HTERT RPE-1 (cell line): ENCODE data around the gene TELO2.

Experiments
- in situ Hi-C: fragments of 300-500 bp; cut with MboI; formaldehyde crosslinking; loops from 4 replicates; pipeline ENCODE4 v1.14.3; 2020; ENCODE audit warnings: low sequenced_read_pairs

TELO2 gene

DNA sequence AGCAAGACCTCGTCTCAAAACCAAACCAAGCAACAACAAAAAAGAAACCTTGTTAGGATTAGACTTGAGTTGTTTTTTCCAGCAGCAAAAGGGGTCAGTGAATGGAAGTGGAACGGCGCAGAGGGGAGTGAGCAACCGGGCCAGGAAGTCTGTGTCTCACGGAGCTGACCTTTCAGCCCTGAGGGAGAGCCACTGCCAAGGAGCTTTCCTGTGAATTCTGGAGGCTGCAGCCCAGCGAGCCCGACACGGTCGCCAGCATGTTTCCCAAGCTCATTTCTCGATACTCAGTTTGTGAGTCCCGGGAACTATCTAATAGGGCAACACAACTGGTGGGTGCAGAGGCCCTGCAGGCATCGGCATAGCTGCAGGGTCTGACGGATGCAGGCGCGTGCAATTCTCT is 19.6 kb downstream of the TELO2 start:
- in situ Hi-C loops, result no loop called here

DNA sequence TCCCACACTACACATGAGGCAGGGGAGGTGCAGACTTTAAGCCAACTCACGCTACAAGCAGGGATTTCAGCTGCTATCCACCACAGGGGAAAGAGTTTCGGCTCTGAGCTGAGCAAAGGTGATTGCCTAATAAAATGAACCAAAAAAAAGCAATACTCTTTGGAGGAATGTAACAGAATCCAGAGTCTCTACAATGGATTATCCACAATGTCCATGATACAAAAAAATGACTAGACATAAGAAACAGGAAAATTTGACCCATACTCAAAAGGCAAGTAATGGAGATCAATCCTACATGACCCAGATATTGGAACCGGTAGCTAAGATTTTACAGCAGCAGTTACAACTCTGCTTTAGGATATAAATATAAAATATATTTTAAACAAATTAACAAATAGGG is 21.3 kb downstream of the TELO2 start:
- in situ Hi-C loops, result no loop called here

DNA sequence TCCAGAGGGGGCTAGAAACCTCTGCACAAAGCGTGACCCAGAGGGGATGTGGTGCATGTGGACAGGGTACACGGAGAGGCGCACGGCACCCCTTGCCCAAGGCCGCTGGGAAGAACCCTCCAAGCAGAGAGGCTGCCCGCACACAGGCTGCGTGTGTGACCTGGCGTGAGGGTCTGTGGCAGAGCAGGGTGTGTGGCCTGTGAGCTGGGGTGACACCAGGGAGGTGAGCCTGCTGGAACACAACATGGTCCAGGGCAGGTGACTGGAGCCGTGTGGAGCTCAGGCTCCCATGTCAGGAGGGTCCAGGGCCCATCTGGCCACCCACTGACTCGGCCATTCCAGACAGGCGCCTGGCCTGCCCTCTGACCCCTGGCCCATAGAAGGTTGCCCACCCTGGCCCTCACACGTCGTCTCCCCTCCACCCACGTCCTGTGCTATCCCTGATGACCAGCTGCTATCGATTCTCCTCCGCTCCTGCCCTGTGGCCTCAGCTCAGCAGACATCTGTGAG is 25.5 kb downstream of the TELO2 start:
- in situ Hi-C loops, result no loop called here

DNA sequence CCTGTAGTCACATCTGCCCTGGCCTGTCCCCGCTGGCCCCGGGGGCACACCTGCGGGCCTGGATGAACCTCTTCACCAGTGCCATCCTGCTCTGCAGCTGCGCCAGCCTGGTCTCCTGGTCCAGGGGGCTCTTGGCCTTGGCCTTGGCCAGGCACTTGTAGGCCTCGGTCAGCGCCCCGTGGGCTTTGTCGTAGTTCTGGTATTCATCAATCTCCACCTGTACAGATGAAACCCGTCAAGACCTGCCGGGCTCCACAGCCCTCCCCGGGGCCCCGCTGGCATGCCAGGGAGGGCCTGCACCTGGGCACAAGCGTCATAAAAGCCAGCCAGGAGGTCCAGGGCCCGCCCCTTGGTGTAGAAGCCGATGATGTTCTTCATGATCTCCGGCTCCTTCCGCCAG is 26.7 kb downstream of the TELO2 start:
- in situ Hi-C loops, result no loop called here

DNA sequence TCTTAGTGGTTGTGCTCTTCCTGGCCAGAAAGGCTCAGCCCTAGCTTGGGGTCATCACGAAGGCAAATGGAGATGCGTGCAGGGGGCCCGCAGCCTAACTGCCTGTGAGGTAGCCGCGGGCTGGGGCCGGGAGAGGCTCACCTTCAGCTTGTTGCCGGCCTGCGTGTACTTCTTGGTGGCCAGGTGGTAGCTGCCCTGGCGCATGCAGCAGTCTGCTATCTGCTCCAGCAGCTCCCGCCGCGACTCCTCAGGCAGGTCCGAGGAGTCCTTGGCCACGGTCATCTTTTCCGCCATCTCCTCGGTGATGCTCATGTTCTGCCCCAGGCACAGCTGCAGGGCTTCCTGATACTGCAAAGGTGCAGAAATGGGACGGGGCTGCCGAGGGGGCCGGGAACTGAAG is 27.3 kb downstream of the TELO2 start:
- in situ Hi-C loops, result no loop called here

DNA sequence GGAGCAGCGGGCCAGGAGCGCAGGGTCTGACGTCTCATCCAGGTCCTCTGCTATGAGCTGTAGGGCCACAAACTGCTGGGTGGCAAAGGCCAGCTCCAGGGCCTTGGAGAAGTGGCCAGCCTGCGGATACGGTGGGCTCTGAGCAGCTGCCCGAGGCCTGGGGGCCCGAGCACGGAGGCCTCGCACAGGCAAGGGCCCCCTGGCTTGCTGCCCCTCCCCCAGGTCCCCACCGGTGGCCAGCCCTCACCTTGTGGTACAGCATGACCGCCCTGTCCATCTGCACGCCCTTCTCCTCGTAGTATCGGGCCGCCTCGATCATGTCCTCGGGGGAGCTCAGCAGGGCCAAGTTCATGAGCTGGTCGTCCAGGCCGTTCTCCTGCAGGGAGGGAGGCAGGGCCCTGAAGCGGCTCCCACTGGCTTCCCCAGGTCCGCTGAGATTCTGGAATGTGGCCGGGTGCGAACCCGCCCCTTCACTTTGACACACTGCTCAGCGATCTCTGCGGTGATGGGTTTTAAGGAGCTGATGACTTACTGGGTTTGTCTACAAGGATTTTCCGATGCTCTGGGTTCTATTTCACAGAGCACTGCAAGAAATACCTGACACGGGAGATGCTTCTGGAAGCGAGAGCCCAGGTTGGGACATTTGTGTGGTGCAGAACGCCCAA is 30.6 kb downstream of the TELO2 start:
- in situ Hi-C loops, result no loop called here

DNA sequence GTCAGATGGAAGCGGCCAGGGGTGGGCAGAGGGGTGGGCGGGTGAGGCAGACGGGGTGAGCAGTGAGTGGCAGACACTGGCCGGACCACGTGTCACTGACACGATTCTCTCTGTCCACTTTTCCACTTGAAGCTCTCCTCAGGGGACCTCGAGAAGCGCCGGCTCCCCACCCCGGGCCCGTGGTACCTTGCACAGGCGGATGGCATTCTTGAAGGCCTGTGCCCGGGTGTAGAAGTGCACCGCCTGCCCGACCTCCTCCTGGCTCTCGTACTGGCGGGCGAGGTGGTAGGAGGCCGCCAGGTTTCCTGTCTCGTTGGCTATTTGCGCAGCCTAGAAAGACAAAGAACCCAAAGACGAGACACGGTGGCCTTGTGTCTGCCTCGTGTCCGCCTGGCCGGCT is 31.2 kb downstream of the TELO2 start:
- in situ Hi-C loops, result no loop called here

DNA sequence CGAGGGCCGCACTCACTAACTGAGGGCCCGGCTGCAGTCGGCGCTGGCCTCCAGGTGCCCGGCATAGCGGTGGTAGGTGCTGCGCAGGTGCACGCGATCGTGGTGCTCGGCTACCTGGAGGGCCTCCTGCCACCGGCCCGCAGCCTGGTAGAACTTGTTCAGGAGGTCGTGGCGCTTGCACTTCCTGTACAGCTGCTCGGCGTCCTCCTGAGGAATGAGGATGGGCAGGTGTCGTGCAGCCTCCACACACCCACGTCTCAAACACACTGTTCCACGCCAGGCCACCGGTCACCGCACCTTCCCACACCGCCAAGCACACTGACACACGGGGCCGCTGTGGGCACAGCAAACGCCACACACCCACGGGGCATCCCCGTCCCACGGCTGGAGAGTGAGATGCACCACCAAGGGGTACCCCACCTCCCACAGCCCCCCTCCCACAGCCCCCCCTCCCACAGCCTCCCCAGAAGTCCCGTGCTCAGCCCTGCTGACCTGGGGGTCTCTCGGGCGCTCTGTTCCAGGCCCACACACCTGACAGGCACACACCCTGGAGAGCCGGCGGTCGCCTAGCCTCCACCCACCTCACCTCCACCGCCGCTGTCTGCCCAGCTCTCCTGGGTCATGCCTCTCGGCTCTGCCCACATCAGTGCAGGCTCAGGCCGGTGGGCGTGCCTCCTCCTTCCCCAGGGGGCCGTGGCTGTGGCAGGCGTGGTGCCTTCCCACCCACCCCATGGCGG is 32.9 kb downstream of the TELO2 start:
- in situ Hi-C loops, result no loop called here

DNA sequence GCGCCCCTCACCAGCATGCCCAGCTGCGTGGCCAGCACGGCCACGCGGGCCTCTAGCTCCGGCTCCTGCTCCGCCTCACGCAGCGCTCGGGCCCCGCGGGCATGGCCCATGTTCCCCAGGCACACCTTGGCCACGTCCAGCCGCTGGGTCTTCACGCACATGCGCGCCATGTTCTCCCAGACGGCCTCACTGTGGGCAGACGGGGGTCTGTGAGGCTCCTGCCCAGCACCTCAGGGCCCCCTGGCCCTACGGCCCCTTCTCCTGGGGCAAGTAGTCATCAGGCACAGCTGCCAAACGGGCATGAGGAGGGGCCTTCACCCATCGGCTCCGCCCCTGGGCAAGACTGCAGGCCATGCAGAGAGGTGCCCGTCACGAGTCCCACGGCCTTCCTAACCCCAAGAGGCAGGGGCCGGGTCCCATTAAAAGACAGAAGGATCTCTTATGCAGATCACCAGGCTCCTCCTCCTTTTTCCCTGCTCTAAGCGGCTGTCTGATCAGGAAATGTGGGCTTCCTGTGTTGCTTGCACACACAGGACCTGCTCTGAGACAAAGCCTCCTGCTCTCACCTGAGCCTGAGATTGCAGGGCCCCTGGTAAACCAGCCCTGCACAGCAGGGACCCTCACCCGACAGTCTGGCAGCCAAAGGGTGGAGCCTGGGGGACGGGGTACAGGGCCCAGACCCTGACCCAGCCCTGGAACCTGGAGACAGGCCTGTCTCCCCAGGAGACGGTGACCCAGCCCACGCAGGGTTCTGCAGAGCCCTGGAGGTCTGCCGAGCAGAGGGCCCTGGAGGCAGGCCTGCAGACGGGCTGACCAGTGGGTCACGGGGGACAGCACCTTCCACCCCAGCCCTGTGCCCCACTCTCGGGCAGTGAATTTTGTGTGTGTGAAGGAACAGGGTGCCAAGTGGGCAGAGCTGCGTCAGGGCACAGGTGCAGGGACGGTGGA is 33.7 kb downstream of the TELO2 start:
- in situ Hi-C loops, result no loop called here

DNA sequence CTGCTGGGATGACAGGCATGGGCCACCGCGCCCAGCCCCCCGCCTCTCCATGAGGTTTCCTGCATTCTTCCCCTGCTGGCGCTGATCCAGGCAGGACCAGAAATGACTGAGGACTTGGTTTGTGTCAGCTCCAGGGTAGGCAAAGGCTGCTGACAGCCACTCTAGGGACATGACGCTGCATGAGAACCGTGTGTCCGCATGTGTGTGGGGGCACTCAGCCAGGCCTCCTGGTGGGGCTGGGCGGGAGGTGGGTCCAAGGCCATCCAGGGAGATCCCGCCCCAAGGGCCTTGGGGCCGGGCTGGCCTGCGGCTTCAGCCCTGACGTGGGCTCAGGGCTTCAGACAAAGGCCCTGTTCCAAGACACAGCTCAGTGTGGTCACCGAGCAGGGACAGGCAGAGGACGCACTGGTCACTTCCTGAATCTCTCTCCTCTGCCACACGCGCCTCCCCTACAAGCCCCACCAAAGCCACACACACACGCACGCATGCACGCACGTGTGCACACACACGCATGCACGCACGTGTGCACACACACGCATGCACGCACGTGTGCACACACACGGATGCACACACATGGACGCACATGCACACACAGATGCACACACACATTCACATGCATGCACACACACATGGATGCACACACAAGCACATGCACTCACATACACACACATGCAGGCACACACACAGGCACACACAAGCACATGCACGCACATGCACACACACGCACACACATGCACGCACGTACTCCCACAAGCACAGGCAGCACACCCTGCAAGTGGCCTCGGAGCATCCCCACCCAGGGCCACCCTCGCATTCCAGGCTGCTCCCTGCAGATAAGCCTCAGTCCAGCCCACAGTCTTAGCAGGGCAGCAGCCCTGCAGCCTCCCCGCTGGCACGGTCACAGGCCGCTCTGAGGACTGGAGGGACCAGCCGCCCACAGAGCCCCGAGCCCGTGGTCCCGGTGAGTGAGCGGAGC is 35.0 kb downstream of the TELO2 start:
- in situ Hi-C loops, result no loop called here

DNA sequence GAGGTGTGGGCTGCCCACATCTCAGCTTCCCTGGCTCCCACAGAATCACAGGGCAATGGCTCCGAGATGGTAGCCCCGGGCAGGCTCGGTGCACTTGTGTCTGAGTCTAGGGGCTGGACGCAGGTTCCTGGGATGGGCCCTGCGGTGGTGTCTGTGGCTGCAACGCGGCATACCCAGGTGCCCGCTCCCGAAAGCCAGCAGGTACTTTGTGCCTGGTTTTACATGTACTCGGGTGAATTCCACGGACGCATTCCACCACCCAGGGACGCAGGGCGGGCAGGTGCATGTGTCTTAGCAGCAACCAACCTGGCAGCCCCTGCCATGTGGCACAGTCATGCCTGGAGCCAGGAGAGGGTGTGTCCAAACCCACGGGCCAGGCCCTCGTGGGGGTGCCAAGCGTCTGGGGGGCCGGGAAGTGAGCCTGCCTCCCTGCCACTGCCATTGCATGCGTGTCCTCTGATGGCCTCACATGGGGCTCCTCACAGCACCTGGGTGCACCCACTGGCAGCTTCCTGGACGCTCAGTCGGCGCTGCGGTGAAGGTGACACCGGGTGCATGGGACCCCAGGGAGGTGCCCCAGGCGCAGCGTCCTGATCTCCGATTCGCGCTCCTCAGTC is 35.9 kb downstream of the TELO2 start:
- in situ Hi-C loops, result no loop called here

DNA sequence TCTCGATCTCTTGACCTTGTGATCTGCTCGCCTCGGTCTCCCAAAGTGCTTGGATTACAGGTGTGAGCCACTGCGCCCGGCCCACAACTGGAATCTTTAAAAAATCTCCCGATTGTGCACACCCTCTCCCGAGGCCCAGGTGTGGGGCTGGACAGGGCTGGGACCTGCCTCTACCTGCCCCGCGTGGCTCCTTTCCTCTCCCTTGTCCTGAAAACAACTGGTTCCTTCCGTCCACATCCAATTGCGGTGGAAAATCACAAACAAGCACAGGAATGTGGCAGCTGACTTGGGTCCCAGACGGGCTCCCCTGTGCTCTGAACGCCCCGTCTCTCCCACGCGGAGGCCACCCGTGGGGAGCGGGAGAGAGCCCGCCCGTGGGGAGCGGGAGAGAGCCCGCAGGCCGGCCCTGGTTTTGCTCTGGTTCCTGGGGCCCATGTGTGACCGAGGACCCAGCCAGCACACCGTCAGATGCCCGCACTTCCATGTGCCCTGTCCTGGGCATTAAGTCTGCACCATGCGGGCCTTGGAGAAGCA is 37.3 kb downstream of the TELO2 start:
- in situ Hi-C loops, result no loop called here

DNA sequence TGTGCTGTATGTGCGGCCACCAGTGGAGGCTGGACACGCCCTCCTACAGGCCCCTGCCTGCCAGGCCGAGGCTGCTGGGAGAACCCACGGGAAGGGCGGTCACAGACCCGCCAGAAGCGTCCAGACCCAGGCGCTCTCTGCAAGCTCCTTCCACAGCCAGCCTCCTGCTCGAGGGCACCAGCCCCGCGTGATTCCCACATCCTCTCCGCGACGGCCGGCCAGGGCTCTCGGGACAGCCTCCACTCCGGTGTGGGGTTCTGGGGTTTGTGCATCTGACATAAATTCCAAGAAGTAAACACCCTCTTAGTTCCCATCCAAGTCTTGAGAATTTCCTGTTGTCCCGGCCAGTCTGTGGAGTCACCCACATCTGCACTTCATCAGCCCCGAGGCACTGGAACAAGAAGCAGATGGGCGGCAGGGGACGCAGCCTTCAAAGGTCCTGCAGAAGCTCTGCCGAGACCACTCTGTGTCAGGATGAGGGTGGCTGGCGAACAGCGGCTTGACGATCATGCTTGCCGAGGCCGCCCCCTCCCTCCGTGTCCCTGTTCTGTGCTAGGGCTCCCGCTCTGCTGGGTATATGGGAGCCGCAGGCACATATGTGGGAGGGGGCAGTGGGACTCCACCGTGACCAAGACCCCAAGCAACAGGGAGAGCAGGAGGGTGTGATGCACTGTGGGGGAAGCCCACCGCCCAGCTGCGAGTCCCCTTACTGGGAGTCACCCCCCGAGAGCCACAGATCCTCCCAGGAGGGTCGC is 37.9 kb downstream of the TELO2 start:
- in situ Hi-C loops, result no loop called here

DNA sequence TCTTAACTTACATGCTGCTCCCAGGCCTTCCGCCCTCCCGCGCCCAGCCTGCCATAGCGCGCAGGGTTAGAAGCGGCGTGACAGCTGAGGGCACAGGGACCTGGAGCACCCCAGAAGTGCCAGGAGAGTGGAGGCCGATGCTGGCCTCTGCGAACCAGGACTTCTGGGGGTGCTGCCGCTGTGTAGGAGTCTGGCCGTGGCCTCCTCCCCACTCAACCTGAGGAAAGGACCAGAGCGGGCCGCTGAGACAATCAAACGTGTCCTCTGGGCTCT is 38.4 kb downstream of the TELO2 start:
- in situ Hi-C loops, result no loop called here

DNA sequence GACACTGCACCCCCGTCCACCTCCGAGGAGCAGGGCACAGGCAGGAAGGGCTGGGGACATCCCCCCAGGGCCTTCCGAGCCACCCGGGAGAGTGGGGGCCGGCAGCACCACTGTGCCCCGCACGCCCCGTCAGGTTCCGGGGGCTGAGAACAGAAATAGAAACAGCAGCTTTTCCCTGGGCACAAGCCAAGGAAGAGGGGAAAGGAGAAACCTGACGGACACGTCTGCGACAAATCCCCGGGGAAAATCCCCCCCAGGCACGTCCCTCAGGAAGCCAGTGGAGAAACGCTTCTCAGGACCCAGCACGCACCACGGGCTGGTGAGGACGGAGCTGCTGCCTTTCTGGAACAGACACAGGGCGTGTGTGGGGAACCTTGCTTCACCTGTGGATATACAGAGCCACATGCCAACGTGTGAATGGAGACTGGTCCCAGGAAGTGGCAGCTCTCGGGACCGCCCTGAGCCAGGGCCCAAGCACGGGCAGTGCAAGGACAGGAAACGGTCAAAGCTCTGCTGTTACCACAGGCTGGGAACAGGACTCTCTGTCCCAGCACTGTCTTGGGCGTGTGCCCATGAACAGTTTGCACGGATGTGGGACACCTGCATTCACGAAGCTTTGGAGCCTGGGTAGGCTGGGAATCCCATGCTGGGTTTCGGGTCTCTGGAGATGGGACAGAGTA is 39.1 kb downstream of the TELO2 start:
- in situ Hi-C loops, result no loop called here

DNA sequence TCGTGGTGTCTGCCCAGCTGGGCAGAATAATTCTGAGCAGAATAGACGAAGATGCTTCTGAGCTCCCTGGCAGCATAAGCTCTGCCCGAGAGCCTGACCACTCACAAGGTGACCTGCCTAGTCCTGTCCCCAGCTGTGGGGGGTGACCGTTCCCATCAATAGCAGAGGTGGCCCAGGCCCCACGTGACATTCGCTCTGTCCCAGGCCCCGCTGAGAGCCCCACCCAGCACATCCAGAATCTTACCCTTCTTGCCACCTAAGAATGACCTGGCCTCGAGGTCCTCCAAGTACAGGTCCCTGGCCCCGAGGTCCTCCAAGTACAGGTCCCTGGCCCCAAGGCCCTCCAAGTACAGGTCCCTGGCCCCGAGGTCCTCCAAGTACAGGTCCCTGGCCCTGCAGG is 39.6 kb downstream of the TELO2 start:
- in situ Hi-C loops, result no loop called here

DNA sequence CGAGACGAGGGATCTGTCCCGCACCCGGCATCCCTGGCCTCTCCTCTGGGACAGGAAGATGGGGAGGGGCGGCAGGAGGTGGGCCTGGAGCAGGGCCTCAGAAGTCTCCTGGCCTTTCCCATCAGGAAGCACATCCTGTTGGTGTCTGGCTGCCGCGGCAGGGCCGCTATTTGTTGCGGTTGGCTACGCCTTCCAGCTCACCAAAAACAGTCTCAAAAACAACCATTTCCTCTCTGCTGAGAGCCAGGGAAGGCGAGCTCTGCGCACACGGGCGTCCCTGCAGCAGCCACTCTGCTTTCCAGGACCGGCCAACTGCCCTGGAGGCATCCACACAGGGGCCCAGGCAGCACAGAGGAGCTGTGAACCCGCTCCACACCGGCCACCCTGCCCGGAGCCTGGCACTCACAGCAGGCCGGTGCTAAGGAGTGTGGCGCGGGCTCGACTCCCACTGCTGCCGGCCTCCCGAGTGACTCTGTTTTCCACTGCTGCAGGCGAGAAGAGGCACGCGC is 40.3 kb downstream of the TELO2 start, which contains the start of gene TMEM204:
TMEM204 (plus strand) TSS at position 224 of the 509 bp plus-strand sequence. CDS start 610 bp downstream, outside the sequence.
- in situ Hi-C loops, result no loop called here
